ENCODE data around the gene SPRY4.
"Not testable (repeated sequence)": the region's sequence is repeated elsewhere in the genome, so short reads cannot be mapped to it uniquely, and the experiment has no call there.

The SPRY4 gene

DNA sequence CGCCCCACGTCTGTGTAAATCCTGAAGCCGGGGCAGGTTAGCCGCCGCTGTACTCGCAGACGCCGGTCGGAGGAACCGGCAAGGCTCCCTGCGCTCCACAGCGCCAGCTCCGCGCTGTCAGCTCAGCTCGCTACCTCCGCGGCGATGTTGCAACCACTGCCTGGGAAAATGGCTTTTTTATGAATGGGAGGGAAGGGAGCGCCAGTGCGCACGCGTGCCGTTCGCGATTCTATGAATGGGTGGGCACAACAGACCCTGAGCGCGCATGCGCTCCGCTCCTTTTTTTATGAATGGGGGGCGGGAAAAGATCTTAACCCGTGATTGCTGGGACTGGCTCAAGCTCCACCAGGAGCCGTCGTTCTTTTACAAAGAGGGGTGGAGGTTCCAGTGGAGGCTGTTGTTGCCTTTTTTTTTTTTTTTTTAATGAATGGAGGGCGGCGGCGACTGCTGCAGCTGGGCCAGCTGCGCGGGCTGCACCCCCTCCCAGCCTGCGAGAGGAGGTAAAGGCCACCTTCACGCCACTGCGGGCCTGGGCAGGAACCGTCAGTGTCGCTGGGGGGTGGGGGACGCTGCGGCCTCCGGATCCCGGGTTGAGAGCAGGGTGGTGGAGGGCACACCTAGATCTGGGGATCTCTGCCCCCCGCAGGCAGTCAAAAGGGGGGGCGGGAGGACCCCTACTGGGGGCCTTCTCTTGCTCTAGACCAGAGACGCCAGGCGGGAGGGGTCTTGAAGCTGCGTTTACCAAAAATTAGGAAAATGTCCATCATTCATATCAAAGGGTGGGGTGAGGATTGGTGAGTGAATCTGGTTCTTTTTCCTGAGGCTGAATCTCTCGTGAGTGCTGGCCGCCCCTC lies at the start of gene SPRY4:
Gene SPRY4, minus strand, starts transcription at position 151 of the 854 bp plus-strand sequence. CDS start 9,913 bp downstream, outside the sequence.
- in situ Hi-C loops (cut with HindIII; ENCODE audit: low sequenced_read_pairs), result no loop called here

GRCh38 chr5:142368529-142368928 lies 43.7 kb upstream of the SPRY4 start:
- no peak for TF ChIP-seq CTCF (IDR thresholded peaks at IDR 0.05; ENCODE audit: low read depth, low read length)
- in situ Hi-C loops (cut with HindIII; ENCODE audit: low sequenced_read_pairs), result no loop called here
- DNase-seq (ENCODE audit: low read depth, low spot score), result no peak
- no peak overlapping the region for H3K4me3 ChIP-seq (ENCODE audit: low read depth, low read length)

More for the DNA sequence above, at the start of gene SPRY4:
- TF ChIP-seq CTCF (IDR thresholded peaks at IDR 0.05; ENCODE audit: low read depth, low read length), result no peak
- peak within 1 kb of the TSS; percentile 87 for H3K4me3 ChIP-seq (ENCODE audit: low read depth, low read length)
- peak; percentile 99 for DNase-seq (ENCODE audit: low read depth, low spot score)

DNA sequence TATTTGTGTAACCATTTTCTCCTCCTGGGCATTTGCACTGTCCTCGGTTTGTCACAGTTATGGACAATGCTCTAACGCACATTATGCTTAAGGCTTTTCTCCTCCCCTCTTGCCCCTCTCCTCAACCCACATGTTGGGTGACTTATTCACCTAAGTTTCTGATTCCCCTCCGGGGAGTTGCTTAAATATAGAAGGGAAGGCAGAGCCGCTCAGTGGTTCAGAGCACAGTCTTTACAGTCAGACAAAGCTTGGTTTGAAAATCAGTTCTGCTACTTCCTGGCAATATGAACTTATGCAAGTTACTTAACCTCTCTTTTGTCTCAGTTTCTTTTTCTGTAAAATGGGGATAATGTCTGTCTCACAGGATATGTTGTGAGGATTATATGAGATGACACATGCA lies 41.2 kb upstream of the SPRY4 start:
- in situ Hi-C loops (cut with HindIII; ENCODE audit: low sequenced_read_pairs), result no loop called here
- TF ChIP-seq CTCF (IDR thresholded peaks at IDR 0.05; ENCODE audit: low read depth, low read length), result no peak
- H3K4me3 ChIP-seq (ENCODE audit: low read depth, low read length), result no peak overlapping the region
- no peak for DNase-seq (ENCODE audit: low read depth, low spot score)

GRCh38 chr5:142364251-142365145 lies 39.7 kb upstream of the SPRY4 start:
- no peak for TF ChIP-seq CTCF (IDR thresholded peaks at IDR 0.05; ENCODE audit: low read depth, low read length)
- no peak overlapping the region for H3K4me3 ChIP-seq (ENCODE audit: low read depth, low read length)
- DNase-seq (ENCODE audit: low read depth, low spot score), result no peak
- in situ Hi-C loops (cut with HindIII; ENCODE audit: low sequenced_read_pairs), result no loop called here

GRCh38 chr5:142363619-142363963 lies 38.8 kb upstream of the SPRY4 start:
- DNase-seq (ENCODE audit: low read depth, low spot score), result no peak
- in situ Hi-C loops (cut with HindIII; ENCODE audit: low sequenced_read_pairs), result no loop called here
- H3K4me3 ChIP-seq (ENCODE audit: low read depth, low read length), result no peak overlapping the region
- TF ChIP-seq CTCF (IDR thresholded peaks at IDR 0.05; ENCODE audit: low read depth, low read length), result no peak

DNA sequence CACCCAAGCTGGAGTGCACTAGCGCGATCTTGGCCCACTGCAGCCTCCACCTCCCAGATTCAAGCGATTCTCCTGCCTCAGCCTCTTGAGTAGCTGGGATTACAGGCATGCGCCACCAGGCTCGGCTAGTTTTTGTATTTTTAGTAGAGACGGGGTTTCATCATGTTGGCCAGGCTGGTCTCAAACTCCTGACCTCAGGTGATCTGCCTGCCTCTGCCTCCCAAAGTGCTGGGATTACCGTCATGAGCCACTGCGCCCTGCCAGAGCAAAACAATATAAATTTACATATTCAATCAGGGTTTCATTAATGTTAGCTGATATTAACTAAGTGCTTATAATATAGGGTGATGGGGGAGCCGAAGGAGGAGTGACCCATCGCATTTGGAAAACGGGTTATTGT lies 37.4 kb upstream of the SPRY4 start:
- in situ Hi-C loops (cut with HindIII; ENCODE audit: low sequenced_read_pairs); H3K4me3 ChIP-seq (ENCODE audit: low read depth, low read length); DNase-seq (ENCODE audit: low read depth, low spot score): not testable (repeated sequence)
